ENCODE measurements around the gene HAUS7. TPM values are rescaled to one million over a fixed set of nuclear protein-coding genes. Genes with fewer than 3 reads are reported as not detected.

Gene HAUS7
- total RNA-seq, 4 donors from 2014 or later, result 8.2 to 156 (median 16.0) TPM

GRCh38 chrX:153485396-153486080 lies 15.2 kb upstream of the HAUS7 start:
- Histone ChIP-seq H3K4me3 (no peak overlapping the region), H3K4me1 (no peaks in the 10 kb centered on the region), H3K9me3 (no peaks in the 10 kb centered on the region), H3K27ac (no peak overlapping the region), H3K36me3 (no peaks in the 10 kb centered on the region), H3K27me3 (no peaks in the 10 kb centered on the region)
- DNase-seq, result no peak
- TF ChIP-seq POLR2A (IDR thresholded peaks at IDR 0.05) (no peak), CTCF (IDR thresholded peaks at IDR 0.05) (no peak)

GRCh38 chrX:153482376-153483015 lies 12.1 kb upstream of the HAUS7 start:
- Histone ChIP-seq H3K27me3 (no peaks in the 10 kb centered on the region), H3K4me1 (no peaks in the 10 kb centered on the region), H3K27ac (no peak overlapping the region), H3K36me3 (no peaks in the 10 kb centered on the region), H3K9me3 (no peaks in the 10 kb centered on the region), H3K4me3 (no peak overlapping the region)
- no peak for DNase-seq
- no peak for TF ChIP-seq CTCF (IDR thresholded peaks at IDR 0.05)
- TF ChIP-seq POLR2A (IDR thresholded peaks at IDR 0.05), result no peak

GRCh38 chrX:153481043-153481442 lies 10.7 kb upstream of the HAUS7 start:
- no peaks in the 10 kb centered on the region for H3K36me3 ChIP-seq
- H3K4me1 ChIP-seq, result no peaks in the 10 kb centered on the region
- H3K27me3 ChIP-seq, result no peaks in the 10 kb centered on the region
- H3K27ac ChIP-seq, result no peak overlapping the region
- H3K9me3 ChIP-seq, result no peaks in the 10 kb centered on the region
- DNase-seq, result no peak
- TF ChIP-seq CTCF (IDR thresholded peaks at IDR 0.05) (no peak), POLR2A (IDR thresholded peaks at IDR 0.05) (no peak)
- no peak overlapping the region for H3K4me3 ChIP-seq

GRCh38 chrX:153478746-153479145 lies 8.4 kb upstream of the HAUS7 start:
- no peaks in the 10 kb centered on the region for H3K27me3 ChIP-seq
- no peak overlapping the region for H3K4me3 ChIP-seq
- H3K9me3 ChIP-seq, result no peaks in the 10 kb centered on the region
- H3K36me3 ChIP-seq, result no peaks in the 10 kb centered on the region
- peaks cover 0 to 3% (median 0%) of the 10 kb centered on the region in 4 donors for H3K4me1 ChIP-seq
- DNase-seq, result no peak
- H3K27ac ChIP-seq, result no peak overlapping the region
- TF ChIP-seq POLR2A (IDR thresholded peaks at IDR 0.05) (no peak), CTCF (IDR thresholded peaks at IDR 0.05) (no peak)

GRCh38 chrX:153477901-153478300 lies 7.5 kb upstream of the HAUS7 start:
- TF ChIP-seq CTCF (IDR thresholded peaks at IDR 0.05), result no peak
- no peak for TF ChIP-seq POLR2A (IDR thresholded peaks at IDR 0.05)
- DNase-seq, result no peak
- Histone ChIP-seq H3K27me3 (no peaks in the 10 kb centered on the region), H3K9me3 (no peaks in the 10 kb centered on the region), H3K4me1 (peaks cover 0 to 3% (median 0%) of the 10 kb centered on the region in 4 donors), H3K27ac (no peak overlapping the region), H3K4me3 (no peak overlapping the region), H3K36me3 (no peaks in the 10 kb centered on the region)

All from Peyer's patch (tissue), 4 donors.